GM03348 (cell line): ENCODE measurements around the gene CFAP410.

Source experiments
- DNase-seq: peaks from one replicate; pipeline ENCODE4 v3.0.0; 2012; ENCODE audit warnings: low spot score

Gene CFAP410

DNA sequence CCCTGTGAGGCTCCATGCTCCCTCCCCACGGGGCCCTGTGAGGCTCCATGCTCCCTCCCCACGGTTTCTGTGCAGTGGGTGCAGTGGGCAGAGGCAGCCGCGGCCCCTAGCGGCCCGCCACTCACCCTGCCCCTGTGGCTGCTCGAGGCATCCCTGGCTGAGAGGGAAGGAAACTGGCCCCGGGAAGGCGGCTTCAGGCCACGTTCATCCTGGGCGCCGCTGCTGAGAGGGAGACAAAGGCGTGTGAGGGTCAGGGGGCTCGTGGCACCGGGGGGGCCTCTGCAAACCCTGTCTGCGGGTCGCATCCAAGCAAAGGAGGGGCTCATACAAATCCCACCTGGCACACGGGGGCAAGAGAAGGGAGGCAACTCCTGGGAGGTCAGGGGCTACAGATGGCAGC is 8.5 kb downstream of the CFAP410 start:
- no peak for DNase-seq

DNA sequence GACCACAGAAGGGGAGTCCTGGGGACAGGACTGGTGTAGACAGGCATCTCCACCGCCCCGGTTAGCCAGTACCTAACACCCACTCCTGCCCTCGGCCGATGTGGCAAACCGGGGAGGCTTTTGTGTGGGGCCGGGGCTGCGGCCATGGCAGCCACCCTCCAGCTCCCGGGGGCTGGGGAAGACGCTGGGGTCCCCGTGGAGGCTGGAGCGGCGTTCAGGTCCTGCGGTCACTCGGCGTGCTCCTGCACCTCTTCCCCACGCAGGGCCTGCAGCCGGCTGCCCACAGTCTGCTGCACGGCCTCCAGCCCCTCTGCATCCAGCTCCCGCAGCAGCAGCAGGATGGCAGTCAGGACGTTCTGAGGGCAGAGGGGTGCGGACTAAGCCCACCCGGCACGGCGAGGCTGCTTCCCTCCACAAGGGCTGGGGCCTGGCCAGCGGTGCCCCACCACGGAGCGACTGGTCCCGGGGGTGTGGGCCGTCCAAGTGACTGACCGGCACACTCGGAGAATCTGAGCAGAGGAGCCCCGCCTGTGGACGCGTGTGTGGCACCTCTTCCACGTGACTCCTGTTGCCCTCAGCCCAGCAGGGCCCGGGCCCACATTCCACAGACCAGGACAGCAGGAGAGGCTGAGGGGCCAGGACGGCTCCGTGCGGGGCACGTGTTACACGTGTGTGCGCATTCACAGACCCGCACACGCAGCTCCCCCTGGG is 9.1 kb downstream of the CFAP410 start:
- DNase-seq, result no peak

GRCh38 chr21:44329086-44329889 is 9.9 kb downstream of the CFAP410 start:
- DNase-seq, result no peak

GRCh38 chr21:44328242-44328895 is 10.8 kb downstream of the CFAP410 start:
- no peak for DNase-seq

GRCh38 chr21:44327603-44327974 is 11.6 kb downstream of the CFAP410 start:
- no peak for DNase-seq

DNA sequence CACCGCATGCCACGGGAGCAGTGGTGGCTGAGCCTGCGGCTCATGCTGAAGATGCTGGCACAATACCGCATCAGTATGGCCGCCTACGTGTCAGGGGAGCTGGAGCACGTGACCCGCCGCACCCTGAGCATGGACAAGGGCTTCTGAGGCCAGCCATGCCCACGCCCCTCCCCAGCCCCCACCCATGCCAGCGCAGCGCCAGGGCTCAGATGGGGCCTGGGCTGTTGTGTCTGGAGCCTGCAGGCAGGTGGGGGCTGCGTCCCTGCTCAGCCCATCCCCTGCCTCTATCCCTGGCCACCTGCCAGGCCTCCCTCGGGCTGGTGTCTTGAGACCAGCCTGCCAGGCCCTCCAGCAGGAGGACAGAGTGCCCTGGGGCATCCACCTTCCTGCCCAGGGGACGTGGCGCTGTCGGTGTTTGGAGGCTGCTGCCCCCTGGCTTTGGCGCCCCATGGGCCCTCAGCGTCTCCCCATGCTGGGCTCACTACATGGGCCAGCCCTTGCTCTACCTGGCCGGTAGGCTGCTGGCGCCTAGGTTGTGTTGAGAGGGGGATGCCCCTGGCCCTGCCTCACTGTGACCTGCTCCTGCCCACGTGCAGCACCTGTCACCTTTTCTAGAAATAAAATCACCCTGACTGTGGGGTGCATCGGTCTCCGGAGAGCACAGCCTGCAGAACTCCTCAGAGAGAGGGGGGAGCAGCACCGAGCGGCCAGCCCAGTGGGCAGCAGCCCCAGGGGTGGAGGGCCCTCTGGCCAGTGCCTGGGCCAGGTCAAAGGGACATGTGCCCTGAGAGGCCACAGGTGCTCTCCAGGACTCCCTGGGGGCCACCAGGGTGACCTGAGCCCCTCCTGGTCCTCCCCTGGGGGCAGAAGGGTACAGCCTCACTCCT is 12.2 kb downstream of the CFAP410 start:
- DNase-seq, result no peak

- no peak for DNase-seq
Measured at GRCh38 chr21:44326272-44326647, 12.9 kb downstream of the CFAP410 start.

DNA sequence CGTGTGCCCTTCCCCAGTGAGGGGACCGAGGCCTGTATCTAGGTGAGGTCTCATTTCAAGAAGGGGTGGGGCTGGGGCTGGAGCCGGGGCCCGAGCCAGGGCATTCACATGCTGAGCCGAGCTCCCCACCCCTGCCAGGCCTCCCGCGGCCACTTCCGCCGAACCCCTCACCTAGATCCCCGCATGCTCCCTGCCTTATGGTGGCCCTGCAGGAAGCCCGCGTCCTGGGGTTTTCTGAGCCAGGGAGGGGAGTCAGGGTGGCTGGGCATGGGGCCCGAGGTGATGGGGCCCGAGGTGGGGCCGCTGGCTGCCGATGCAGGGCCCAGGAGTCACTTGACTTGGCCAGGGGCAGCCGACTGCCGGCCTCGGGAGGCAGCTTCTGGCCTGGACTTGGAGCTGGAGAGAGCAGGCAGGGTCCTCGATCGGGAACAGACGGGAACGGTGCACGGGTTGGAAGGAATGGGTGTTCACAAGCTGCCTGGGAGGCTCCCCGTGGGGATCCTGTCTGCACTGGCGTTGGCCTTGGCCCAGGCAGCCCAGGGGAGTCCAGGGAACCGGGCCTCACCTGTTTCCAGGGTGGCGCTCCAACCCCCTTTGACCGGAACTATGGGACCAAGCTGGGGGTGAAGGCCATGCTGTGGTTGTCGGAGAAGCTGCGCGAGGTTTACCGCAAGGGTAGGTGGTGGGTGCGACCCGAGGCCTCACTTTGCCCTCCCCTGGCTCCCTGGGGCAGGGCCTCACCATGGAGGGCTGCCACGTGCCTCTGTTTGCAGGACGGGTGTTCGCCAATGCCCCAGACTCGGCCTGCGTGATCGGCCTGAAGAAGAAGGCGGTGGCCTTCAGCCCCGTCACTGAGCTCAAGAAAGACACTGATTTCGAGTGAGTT is 13.6 kb downstream of the CFAP410 start:
- DNase-seq, result no peak

GRCh38 chr21:44324854-44325107 is 14.4 kb downstream of the CFAP410 start:
- no peak for DNase-seq

GRCh38 chr21:44324106-44324853 is 14.9 kb downstream of the CFAP410 start:
- DNase-seq, result no peak

GRCh38 chr21:44323591-44323990 is 15.6 kb downstream of the CFAP410 start:
- no peak for DNase-seq

DNA sequence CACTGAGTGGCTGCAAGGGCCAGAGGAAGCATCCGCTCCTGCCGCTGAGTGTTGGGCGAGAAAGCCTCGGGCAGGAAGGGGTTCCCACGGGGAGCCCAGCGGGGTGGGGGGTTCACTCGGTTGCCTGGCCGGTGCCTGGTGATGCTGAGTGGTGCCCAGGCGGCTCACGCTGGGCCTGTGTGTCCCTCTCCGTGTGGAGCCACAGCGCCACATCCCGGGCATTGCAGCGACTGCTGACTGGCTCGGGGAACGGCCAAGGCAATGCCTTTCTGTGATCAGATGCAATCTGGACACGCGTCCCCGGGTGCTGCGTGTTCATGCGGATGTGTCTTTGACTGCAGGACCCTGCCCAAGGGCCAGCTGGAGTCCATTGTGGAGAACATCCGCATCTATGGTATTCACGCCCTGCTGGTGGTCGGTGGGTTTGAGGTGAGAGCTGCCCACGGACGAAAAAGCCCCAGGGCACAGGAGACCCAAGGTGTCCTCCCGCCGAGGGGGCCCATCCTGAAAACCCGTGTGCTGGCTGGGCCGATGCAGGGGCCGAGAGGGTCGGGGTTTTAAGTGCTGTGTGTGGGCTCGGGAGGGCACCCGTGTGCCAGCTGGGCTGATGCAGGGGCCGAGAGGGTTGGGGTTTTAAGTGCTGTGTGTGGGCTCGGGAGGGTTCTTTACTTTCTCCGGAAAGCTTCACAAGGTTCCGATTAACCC is 16.4 kb downstream of the CFAP410 start:
- DNase-seq, result no peak

GRCh38 chr21:44321846-44322450 is 17.2 kb downstream of the CFAP410 start:
- no peak for DNase-seq

GRCh38 chr21:44320847-44321246 is 18.3 kb downstream of the CFAP410 start:
- no peak for DNase-seq

GRCh38 chr21:44319407-44320065 is 19.7 kb downstream of the CFAP410 start:
- no peak for DNase-seq

DNA sequence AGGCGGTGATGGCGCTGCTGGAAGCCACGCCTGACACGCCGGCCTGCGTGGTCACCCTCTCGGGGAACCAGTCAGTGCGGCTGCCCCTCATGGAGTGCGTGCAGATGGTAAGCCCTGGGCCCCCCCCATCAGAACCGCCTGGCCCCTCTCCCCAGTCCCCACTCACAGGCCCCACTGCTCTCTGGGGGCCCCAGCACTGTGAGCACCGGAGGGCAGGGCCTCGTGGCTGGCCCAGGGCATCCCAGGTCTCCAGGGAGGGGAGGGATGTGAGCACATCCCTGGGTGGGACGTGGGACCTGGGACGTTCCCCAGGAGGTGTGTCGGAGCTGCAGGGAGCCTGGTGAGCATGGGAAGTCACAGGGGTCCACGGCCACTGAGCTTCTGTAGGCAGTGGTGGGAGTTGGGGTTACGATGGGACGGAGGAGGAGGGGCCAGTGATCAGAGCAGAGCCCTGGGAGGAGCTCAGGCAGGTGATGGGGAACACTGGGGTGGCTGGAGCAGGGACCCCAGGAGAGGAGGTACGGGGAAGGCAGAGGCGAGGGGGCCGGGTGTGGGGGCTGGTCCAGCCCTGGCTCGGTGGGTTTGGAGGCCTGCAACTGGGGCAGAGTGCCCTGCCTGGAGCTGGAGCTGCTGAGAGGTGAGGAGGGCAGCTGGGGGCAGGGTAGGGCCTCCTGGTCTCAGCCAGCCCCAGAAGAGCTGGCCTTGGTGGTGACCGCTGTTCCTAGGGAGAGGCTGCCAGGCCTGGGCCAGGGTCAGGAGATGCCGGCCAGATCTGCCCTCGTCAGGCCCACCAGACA is 20.5 kb downstream of the CFAP410 start:
- no peak for DNase-seq

- DNase-seq, result no peak
Measured at GRCh38 chr21:44317871-44318270, 21.3 kb downstream of the CFAP410 start.

- no peak for DNase-seq
Measured at GRCh38 chr21:44317241-44317782, 21.9 kb downstream of the CFAP410 start.
